ENCODE results near the gene ALG14.

Gene ALG14

GRCh38 chr1:94926126-94926914 lies 146.4 kb downstream of the ALG14 start:
- DNase-seq, result peak; percentile 6

- DNase-seq, result no peak
Observed at GRCh38 chr1:94925561-94926125, 147.1 kb downstream of the ALG14 start.

- DNase-seq, result no peak
Observed at GRCh38 chr1:94925004-94925403, 147.7 kb downstream of the ALG14 start.
